NCI-H2029 treated with DMSO at 0.1 percent for 48 hours (cell line): ENCODE results near the gene HPD.

Experiments used
- DNase-seq: peaks from one replicate; lab custom pipeline; 2025; lab: John Stamatoyannopoulos, UW

The HPD gene

GRCh38 chr12:121810234-121810817 lies 48.3 kb downstream of the HPD start:
- no peak for DNase-seq

DNA sequence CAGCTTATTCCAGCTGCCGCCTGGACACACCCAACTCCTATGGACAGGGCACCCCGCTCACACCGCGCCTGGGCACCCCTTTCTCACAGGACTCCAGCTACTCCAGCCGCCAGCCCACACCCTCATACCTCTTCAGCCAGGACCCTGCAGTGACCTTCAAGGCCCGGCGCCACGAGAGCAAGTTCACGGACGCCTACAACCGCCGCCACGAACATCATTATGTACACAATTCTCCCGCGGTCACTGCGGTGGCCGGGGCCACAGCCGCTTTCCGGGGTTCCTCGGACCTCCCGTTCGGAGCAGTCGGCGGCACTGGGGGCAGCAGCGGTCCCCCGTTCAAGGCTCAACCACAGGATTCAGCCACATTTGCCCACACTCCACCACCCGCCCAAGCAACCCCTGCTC lies 48.9 kb downstream of the HPD start:
- DNase-seq, result no peak

GRCh38 chr12:121808623-121809022 lies 50.0 kb downstream of the HPD start:
- DNase-seq, result no peak

DNA sequence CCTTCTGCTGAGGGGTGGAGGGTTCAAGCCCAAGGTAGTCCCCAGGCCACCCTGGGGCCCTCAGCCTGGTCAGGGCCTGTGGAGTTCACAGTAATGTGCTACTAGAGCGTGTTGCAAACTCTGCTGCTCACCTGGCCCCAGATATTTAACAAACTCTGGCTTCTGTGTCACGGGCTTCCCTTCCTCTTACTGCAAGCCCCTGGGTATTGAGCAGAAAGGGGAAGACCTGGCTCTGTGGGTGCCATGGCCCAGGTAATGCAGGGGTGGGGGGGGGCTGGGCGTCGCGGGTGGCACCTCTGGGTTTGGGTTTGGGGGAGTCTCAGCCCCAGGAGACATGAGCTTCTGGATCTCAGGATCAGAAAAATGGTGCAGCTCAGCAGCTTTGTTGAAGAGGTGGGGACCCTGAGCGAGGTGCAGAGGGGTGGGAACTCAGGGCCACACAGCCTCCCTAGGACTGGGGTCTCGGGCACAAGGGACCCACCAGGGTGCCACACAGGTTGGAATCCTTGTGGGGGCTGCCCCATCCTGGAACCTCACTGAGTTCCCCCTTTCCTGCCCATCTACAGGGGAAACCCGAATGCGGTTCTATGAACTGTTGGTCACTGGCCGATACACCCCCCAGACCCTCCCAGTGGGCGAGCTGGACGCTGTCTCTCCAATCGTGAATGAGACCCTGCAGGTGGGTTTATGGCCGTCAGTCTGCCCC lies 50.9 kb downstream of the HPD start:
- no peak for DNase-seq

DNA sequence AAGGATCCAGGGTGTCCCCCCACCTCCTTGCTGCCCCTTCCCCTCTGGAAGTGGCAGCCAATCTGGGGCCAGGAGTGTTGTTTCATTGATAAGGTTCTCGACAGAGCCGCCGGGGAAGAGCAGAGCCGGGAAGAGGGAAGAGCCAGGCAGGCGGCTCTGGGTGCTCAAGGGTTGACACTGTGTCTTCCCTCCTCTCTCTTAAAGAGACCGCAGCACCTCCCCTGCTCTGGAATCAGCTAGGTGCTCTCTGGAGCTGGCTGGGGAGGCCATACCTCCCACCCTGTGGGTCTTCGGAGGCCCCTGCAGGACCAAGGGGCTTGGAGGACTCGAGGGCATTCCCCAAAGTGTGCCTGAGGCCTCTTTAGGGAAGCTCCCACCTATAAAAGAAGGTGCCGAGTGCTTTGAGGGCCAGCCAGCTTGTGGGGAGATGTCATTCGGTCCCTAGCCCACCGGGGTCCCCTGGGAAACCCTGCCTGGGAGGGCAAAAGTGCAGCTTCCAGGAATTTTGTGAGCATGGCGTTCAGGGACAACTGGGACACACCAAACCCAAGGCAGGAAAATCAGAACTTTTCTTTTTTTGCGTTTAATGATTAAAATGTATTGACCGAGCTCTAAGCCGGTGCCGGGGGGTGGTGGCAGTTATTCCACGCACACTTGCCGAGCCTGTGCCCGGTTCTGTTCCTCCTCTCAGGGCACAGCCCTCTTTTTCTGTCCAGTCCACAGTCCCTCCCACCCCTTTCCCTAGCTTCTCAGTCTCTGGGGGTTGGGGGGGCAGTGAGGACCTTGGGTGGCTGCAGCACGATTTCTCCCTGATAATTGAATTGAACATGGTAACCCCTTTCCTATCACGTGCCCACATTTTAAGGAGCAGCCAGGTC lies 51.9 kb downstream of the HPD start:
- peak; percentile 41 for DNase-seq

GRCh38 chr12:121806009-121806545 lies 52.6 kb downstream of the HPD start:
- DNase-seq, result no peak

DNA sequence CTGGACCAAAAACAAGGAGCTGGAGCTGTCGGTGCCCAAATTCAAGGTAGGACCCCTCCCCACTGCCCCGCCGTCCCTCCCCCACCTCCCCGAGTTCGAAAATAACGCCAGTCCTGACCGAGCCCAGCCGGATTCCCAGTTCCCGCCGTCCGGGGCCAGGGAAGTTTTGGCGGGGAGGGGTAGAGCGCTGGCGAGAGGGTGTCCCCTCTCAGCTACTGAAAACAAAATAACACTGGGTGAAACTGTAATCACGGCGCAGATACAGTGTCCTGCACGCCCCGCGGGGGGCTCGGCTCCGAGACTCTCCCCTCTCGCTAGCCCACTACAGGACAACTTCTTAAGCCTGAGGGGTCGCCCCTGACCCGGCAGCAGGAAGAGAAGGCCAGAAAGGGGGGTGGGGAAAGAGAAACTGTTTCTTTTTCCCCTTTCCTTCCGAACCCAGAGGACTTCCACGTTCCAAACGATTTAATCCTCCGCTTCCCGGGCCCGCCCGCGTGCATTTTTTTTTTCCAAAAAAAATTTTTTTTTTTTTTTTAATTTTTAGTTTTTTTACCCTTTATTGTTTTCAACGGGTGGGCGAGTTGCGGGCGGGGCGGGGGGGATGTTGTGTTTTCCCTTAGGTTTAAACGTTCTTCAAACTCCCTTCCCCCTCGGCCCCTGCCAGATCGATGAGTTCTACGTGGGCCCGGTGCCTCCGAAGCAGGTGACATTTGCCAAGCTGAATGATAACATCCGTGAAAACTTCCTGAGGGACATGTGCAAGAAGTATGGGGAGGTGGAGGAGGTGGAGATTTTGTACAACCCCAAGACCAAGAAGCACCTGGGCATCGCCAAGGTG lies 53.3 kb downstream of the HPD start:
- no peak for DNase-seq

DNA sequence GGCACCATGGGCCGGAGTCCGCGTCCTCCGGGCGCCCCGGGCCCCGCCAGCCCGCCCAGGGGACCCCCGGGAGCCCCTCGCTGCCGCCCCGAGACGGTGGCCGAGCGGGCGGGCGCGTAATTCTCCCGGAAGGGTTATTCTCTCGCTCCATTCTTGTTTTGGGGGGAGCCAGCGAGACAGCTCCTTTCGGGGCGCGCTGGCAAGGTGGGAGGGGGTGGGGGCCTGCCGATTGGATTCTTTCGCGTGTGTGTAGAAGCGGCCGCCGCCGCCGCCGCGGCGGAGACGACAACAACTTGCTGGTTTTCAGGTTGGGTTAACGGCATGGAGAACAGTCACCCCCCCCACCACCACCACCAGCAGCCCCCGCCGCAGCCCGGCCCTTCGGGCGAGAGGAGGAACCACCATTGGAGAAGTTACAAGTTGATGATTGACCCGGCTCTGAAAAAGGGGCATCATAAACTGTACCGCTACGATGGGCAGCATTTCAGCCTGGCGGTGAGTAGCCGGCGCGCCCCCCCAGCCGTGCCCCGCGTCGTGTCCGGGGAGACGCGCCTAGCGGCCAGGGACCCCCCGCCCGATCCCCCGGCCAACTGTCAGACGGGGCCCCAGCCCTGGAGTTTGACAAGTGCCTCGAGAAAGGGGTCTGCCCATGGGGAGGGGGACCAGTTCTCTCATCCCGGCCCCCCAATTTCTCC lies 54.1 kb downstream of the HPD start:
- DNase-seq, result peak; percentile 19

DNA sequence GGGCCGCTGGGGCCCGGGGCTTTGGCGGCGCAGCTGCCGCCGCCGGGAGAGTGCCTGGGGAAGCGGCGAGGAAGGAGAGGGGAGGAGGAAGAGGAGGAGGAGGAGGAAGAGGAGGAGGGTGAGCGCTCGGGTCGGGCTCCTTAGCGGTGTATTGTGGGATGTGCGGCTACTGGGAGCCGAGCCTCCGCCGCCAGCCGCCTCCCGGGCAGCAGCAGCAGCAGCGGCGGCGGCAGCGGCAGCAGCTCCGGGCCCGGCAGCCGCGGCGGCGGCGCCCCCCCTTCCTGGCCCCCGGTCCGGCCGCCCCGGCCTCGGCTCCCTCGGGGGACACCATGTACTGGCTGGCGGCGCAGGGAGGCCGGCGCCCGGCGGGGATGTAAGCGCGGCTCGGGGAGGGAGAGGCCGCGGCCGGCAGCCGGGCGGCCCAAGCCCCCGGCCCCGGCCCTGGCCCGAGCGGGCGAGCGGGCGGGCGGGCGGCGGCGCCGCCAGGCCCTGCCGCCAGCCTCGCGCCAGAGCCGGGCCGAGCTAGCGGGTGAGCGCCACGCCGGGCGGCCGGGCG lies 54.7 kb downstream of the HPD start, which contains the start of gene SETD1B:
Gene SETD1B (plus strand): TSS at position 149 of the 556 bp plus-strand sequence. CDS start 729 bp downstream, outside the sequence.
- peak; percentile 39 for DNase-seq

GRCh38 chr12:121802843-121803698 lies 55.6 kb downstream of the HPD start:
- DNase-seq, result peak; percentile 86

- no peak for DNase-seq
Observed at GRCh38 chr12:121802485-121802842, 56.2 kb downstream of the HPD start.

DNA sequence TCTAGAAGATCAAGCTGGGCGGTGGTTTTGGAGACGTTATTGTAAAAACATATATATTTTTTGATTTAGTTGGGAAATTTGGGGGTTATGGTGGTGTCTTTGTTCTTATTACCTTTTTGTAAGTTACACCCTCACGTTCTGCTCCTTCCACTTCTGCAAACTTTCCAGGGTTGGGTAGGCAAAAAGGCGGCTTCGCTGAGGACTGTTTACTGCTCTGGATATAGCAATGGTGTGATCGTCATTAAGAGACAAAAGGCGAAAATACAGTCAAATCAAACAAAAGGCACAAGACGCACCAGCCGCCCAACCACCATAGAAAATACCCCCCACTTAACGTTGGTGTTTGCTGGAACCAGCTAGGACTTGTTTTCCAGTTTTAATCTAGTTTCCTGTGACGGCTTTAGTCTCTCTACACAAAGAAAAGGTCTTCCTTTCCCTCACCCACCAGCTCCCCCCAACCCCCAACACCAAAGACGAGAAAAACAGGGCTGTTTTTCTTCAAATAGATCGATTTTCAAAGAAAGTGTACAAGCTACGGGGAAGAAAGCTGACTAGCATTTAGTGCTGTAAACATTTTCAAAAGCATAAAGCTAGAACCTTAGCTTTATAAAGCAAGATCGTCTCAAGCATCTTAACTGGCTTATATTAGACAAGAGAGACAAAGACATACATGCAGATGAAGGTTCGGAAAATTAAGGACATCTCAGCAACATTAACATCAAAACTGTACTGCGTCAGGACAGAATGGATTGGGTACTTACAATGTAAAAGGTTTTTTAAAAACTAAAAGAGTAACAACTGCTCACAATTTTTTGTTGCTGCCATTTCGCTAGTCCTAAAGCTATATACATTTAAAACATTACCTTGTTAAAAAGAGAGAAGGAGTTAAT lies 56.8 kb downstream of the HPD start:
- DNase-seq, result peak; percentile 96

DNA sequence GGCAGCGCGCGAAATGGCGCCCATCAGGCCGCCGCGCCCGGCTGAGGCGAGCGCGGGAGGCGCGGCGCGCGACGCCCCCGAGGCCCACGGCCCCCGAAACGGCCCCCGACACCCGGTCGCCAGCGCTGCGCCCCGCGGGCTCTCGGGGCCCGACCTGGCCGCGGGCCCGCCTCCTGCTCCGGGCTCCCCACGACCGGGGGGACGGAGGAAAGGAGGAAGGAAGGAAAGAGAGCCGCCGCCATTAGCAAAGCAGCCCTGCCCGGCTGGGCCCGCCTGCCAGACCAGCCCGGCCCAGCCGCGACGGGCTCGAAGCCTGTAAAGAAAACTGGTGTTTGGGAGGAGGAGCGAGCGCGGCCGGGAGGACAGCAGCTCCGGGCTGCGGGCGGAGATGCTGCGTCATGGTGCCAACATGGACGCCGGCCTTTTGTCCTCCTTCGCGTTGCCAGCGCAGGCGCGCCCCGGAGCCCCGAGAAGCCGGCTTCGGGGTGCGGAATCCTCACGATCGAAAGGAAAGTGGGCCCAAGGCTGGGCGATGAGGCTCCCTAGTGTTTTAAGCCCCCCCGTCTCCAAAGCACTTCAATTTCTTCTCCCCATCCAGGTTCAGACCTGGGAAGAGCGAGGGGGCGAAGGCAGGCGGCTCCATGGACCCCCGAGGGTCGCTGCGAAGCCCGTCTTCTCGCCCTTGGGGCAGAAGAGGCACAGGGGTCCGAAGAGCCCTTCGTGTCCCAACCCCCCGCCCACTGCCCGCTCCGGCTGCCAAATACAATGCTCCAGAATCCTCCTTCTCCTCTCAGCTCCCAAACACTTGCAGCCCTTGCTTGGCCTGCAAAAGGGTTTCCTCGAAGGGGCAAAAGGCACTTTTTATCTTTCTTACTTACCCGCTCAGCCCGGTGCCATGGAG lies 57.7 kb downstream of the HPD start:
- DNase-seq, result no peak

- DNase-seq, result no peak
Observed at GRCh38 chr12:121799842-121800693, 58.6 kb downstream of the HPD start.

DNA sequence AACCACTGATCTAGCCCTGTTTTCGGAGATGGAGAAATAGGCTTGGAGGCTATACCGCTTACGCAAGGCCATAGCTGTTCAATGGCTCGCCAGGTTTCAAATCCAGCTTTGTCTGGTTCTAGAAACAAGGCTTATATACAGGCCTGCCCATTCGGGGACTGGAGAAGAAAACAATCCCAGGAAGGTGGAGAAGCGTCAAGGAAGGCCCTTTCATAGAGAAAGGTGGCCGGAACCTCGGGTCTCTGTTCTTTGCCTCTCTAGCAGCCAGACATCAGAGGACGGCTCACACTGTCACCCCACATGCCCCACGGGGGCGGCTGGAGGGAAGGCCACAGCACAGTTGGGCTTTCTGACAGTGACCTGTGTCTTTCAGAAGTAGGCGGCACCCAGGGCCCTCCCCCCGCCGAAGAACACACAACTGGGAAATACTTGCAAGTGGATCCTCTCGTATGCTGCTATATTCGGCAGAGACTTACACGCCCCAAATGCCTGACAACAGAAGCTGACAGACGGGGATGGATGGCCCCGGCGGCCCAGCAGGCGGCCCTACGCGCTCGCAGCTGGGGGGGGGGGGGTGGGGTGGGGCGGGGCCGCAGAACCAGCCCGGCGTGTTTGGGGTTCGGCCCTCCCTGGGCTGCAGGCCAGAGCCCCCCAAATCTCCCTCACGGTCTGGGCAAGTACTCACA lies 59.4 kb downstream of the HPD start:
- peak; percentile 66 for DNase-seq

GRCh38 chr12:121798787-121799155 lies 59.9 kb downstream of the HPD start:
- DNase-seq, result no peak
